Uterus (tissue), 2 donors: ENCODE results near the gene RAB10.

ENCODE experiments used
- CTCF ChIP-seq, 4 experiments: fragments of 200-600 bp in 2 of 4; fragments of 450-650 bp in 2 of 4; sonication (generic) in 2 of 4; IDR thresholded peaks; one replicate each; pipeline ENCODE4 v1.5.1; 2016 to 2019; ENCODE audit warnings: antibody characterized with exemption in 4 of 4, mild to moderate bottlenecking in 2 of 4, moderate library complexity in 1 of 4
- POLR2A ChIP-seq, 2 donors: fragments of 450-650 bp; IDR thresholded peaks; one replicate each; pipeline ENCODE4 v1.6.1; 2016; ENCODE audit warnings: antibody characterized with exemption in 2 of 2, mild to moderate bottlenecking in 1 of 2, moderate library complexity in 1 of 2

- TF ChIP-seq CTCF (IDR thresholded peaks at IDR 0.05) (no peak), POLR2A (IDR thresholded peaks at IDR 0.05) (no peak)
Measured at GRCh38 chr2:26177122-26177521, 143.2 kb downstream of the RAB10 start.
